H9 (cell line): ENCODE results near the gene KLHL22. TPM values are rescaled to one million over a fixed set of nuclear protein-coding genes. Genes with fewer than 3 reads are reported as not detected.

Experiments
- DNase-seq: peaks from one replicate; pipeline ENCODE4 v3.0.0-alpha.2; 2017
- H2AFZ ChIP-seq: one replicate; pipeline ENCODE4 v1.6.1; 2013; ENCODE audit warnings: mild to moderate bottlenecking, low read length, control low read depth, moderate library complexity
- H2AK5ac ChIP-seq: 2 replicates; pipeline ENCODE4 v1.6.1; 2013; ENCODE audit warnings: low read length, control low read depth, mixed read lengths; ENCODE audit not compliant: insufficient read length
- H2BK120ac ChIP-seq: one replicate; pipeline ENCODE4 v1.6.1; 2013; ENCODE audit warnings: low read depth, mild to moderate bottlenecking, low read length, control low read depth, inconsistent platforms; ENCODE audit not compliant: poor library complexity, severe bottlenecking
- H2BK12ac ChIP-seq: 2 replicates; pipeline ENCODE4 v1.6.1; 2013; ENCODE audit warnings: low read length, control low read depth, mixed read lengths, low read depth; ENCODE audit not compliant: insufficient read length
- H2BK15ac ChIP-seq: 2 replicates; pipeline ENCODE4 v1.6.1; 2013; ENCODE audit warnings: low read depth, low read length, control low read depth
- H2BK20ac ChIP-seq: one replicate; pipeline ENCODE4 v1.6.1; 2013; ENCODE audit warnings: low read depth, mild to moderate bottlenecking, low read length, control low read depth, inconsistent platforms; ENCODE audit not compliant: poor library complexity, severe bottlenecking
- H2BK5ac ChIP-seq: 2 replicates; pipeline ENCODE4 v1.6.1; 2013; ENCODE audit warnings: low read length, control low read depth, mixed read lengths; ENCODE audit not compliant: insufficient read length
- H3K14ac ChIP-seq: 2 replicates; pipeline ENCODE4 v1.6.1; 2013; ENCODE audit warnings: low read length, control low read depth; ENCODE audit not compliant: insufficient read depth
- H3K18ac ChIP-seq: 2 replicates; pipeline ENCODE4 v1.6.1; 2013; ENCODE audit warnings: low read depth, mild to moderate bottlenecking, mixed read lengths, low read length, control low read depth; ENCODE audit not compliant: insufficient read length
- H3K23ac ChIP-seq: 2 replicates; pipeline ENCODE4 v1.6.1; 2013; ENCODE audit warnings: low read length, control low read depth, mixed read lengths, low read depth; ENCODE audit not compliant: insufficient read length
- H3K23me2 ChIP-seq: 2 replicates; pipeline ENCODE4 v1.6.1; 2013; ENCODE audit warnings: low read depth, mild to moderate bottlenecking, mixed read lengths, low read length, control low read depth; ENCODE audit not compliant: insufficient read length, poor library complexity, severe bottlenecking
- H3K27ac ChIP-seq: 2 replicates; pipeline ENCODE4 v1.5.1; 2013; ENCODE audit warnings: low read length, control low read depth, mixed read lengths, low read depth; ENCODE audit not compliant: insufficient read length
- H3K27me3 ChIP-seq: 2 replicates; pipeline ENCODE4 v1.6.1; 2013; ENCODE audit warnings: low read length, control low read depth, inconsistent platforms; ENCODE audit not compliant: insufficient read depth
- H3K4ac ChIP-seq: 2 replicates; pipeline ENCODE4 v1.6.1; 2013; ENCODE audit warnings: low read depth, mild to moderate bottlenecking, control low read depth, inconsistent platforms, low read length, moderate library complexity
- H3K4me1 ChIP-seq: 2 replicates; pipeline ENCODE4 v1.6.1; 2013; ENCODE audit warnings: low read length, control low read depth, inconsistent platforms; ENCODE audit not compliant: insufficient read depth
- H3K4me2 ChIP-seq: 2 replicates; pipeline ENCODE4 v1.6.1; 2013; ENCODE audit warnings: low read length, control low read depth, mixed read lengths; ENCODE audit not compliant: insufficient read length, insufficient read depth
- H3K56ac ChIP-seq: 2 replicates; pipeline ENCODE4 v1.6.1; 2013; ENCODE audit warnings: low read depth, mild to moderate bottlenecking, mixed read lengths, low read length, control low read depth; ENCODE audit not compliant: insufficient read length
- H3K79me1 ChIP-seq: 2 replicates; pipeline ENCODE4 v1.6.1; 2013; ENCODE audit warnings: low read depth, mild to moderate bottlenecking, moderate library complexity, low read length, control low read depth, inconsistent platforms; ENCODE audit not compliant: insufficient read depth, poor library complexity, severe bottlenecking
- H3K79me2 ChIP-seq: 2 replicates; pipeline ENCODE4 v1.6.1; 2013; ENCODE audit warnings: low read length, control low read depth, inconsistent platforms; ENCODE audit not compliant: insufficient read depth
- H3K9ac ChIP-seq: 2 replicates; pipeline ENCODE4 v1.6.1; 2013; ENCODE audit warnings: low read length, control low read depth, mixed read lengths; ENCODE audit not compliant: insufficient read length; ENCODE audit errors: extremely low read depth
- H3K9me3 ChIP-seq: one replicate; pipeline ENCODE4 v1.6.1; 2013; ENCODE audit warnings: low read depth, low read length, inconsistent platforms; ENCODE audit not compliant: control insufficient read depth
- H3T11ph ChIP-seq: one replicate; pipeline ENCODE4 v1.6.1; 2013; ENCODE audit warnings: mild to moderate bottlenecking, low read length, control low read depth, inconsistent platforms
- H4K20me1 ChIP-seq: one replicate; pipeline ENCODE4 v1.6.1; 2013; ENCODE audit not compliant: control insufficient read depth, insufficient read length, insufficient read depth
- H4K5ac ChIP-seq: 2 replicates; pipeline ENCODE4 v1.6.1; 2013; ENCODE audit warnings: low read depth, mild to moderate bottlenecking, mixed read lengths, low read length, control low read depth; ENCODE audit not compliant: insufficient read length
- H4K8ac ChIP-seq: replicated peaks from 2 replicates; pipeline ENCODE4 v1.6.1; 2013; ENCODE audit warnings: low read length, control low read depth, mixed read lengths, low read depth; ENCODE audit not compliant: insufficient read length
- H4K91ac ChIP-seq: 2 replicates; pipeline ENCODE4 v1.6.1; 2013; ENCODE audit warnings: low read depth, mild to moderate bottlenecking, moderate library complexity, mixed read lengths, low read length, control low read depth; ENCODE audit not compliant: insufficient read length
- H3K27ac Mint-ChIP-seq, 3 experiments: 2 replicates in 2 of 3; 3 replicates in 1 of 3; pipeline ENCODE4 v1.8.0; 2020 to 2021; ENCODE audit warnings: mixed read lengths in 3 of 3, mild to moderate bottlenecking in 1 of 3, moderate library complexity in 1 of 3
- H3K27me3 Mint-ChIP-seq: 2 replicates; pipeline ENCODE4 v1.8.0; 2021; ENCODE audit warnings: low read depth, mild to moderate bottlenecking, moderate library complexity, mixed read lengths
- H3K36me3 Mint-ChIP-seq, 3 experiments: 2 replicates in 2 of 3; 3 replicates in 1 of 3; pipeline ENCODE4 v1.8.0; 2020 to 2021; ENCODE audit warnings: low read depth in 3 of 3, mixed read lengths in 3 of 3; ENCODE audit not compliant: insufficient read depth in 1 of 3
- H3K4me1 Mint-ChIP-seq, 2 experiments: 2 replicates each; pipeline ENCODE4 v1.8.0; 2020; ENCODE audit warnings: mixed read lengths in 2 of 2
- H3K4me3 Mint-ChIP-seq, 2 experiments: 2 replicates in 1 of 2; 3 replicates in 1 of 2; pipeline ENCODE4 v1.8.0; 2020 to 2021; ENCODE audit warnings: mild to moderate bottlenecking in 2 of 2, mixed read lengths in 2 of 2, moderate library complexity in 1 of 2
- H3K9me3 Mint-ChIP-seq, 2 experiments: 2 replicates in 1 of 2; 3 replicates in 1 of 2; pipeline ENCODE4 v1.8.0; 2020; ENCODE audit warnings: mild to moderate bottlenecking in 2 of 2, mixed read lengths in 2 of 2, moderate library complexity in 1 of 2
- CTCF ChIP-seq: fragments of 200-600 bp; sonication (generic); conservative IDR thresholded peaks from 3 replicates; pipeline ENCODE4 v1.8.0; 2021; ENCODE audit warnings: antibody characterized with exemption, mild to moderate bottlenecking
- WGBS: extraction: QIAGEN DNeasy Blood & Tissue Kit; methylation state at CpG from one replicate; pipeline ENCODE4 v1.1.7; 2013; ENCODE audit warnings: missing lambda C conversion rate, low lambda C conversion rate, mixed read lengths; ENCODE audit not compliant: insufficient read length; ENCODE audit errors: extremely low coverage; 5-methylcytosine and 5-hydroxymethylcytosine counted together
- total RNA-seq: library from RNA; stranded (reverse); gene quantifications from 2 replicates; pipeline ENCODE4 v1.2.1, GENCODE V29; 2021

KLHL22 gene
- total RNA-seq, 1 experiment from 2014 or later: 11.9 TPM

- Mint-ChIP-seq H3K36me3 (peaks cover 20 to 53% (median 41%) of the 10 kb centered on the region in 3 experiments), H3K27me3 (no peaks in the 10 kb centered on the region), H3K4me1 (peaks cover 2 to 4% of the 10 kb centered on the region in 2 experiments; a peak in 3 of 4 replicates), H3K4me3 (no peak overlapping the region), H3K9me3 (no peaks in the 10 kb centered on the region), H3K27ac (no peak overlapping the region; a peak in 1 of 7 replicates)
- H2AK5ac ChIP-seq: no peak overlapping the region
- H3K27me3 ChIP-seq: no peaks in the 10 kb centered on the region
- H3K23me2 ChIP-seq: no peaks in the 10 kb centered on the region
- H4K5ac ChIP-seq: no peak overlapping the region
- no peak overlapping the region for H2BK120ac ChIP-seq
- no CpG with 5 or more reads among the region's 7 CpGs for WGBS
- H4K8ac ChIP-seq: no peak overlapping the region
- H2BK12ac ChIP-seq: no peak overlapping the region
- no peaks in the 10 kb centered on the region for H3K9me3 ChIP-seq
- DNase-seq: no peak
- H3K79me1 ChIP-seq: peaks cover 3% of the 10 kb centered on the region
- H2BK20ac ChIP-seq: no peak overlapping the region
- no peak overlapping the region for H3K9ac ChIP-seq
- H2BK5ac ChIP-seq: no peak overlapping the region
- H3K4ac ChIP-seq: no peak overlapping the region
- H3K4me2 ChIP-seq: no peak overlapping the region
- H4K91ac ChIP-seq: no peak overlapping the region
- H3K4me1 ChIP-seq: no peaks in the 10 kb centered on the region
- H3K18ac ChIP-seq: no peak overlapping the region
- H3T11ph ChIP-seq: no peak overlapping the region
- no peak overlapping the region for H3K14ac ChIP-seq
- TF ChIP-seq CTCF: no peak
- H3K79me2 ChIP-seq: no peaks in the 10 kb centered on the region
- no peak overlapping the region for H3K56ac ChIP-seq
- no peak overlapping the region for H3K27ac ChIP-seq
- H4K20me1 ChIP-seq: no peaks in the 10 kb centered on the region
- H2BK15ac ChIP-seq: no peak overlapping the region
- H2AFZ ChIP-seq: no peak overlapping the region
- no peak overlapping the region for H3K23ac ChIP-seq
Measured at GRCh38 chr22:20537983-20538382, 42.4 kb upstream of the KLHL22 start.
